Neutrophil (primary cell): ENCODE data around the gene FBP1.

Source experiments
- H3K27ac ChIP-seq: fragments of 200-600 bp; sonication (generic); 2 replicates; pipeline ENCODE4 v1.5.1; 2016; ENCODE audit warnings: mild to moderate bottlenecking, moderate library complexity
- H3K27me3 ChIP-seq: fragments of 200-600 bp; sonication (generic); 2 replicates; pipeline ENCODE4 v1.6.0; 2016; ENCODE audit warnings: mild to moderate bottlenecking
- H3K36me3 ChIP-seq: fragments of 200-600 bp; sonication (generic); 2 replicates; pipeline ENCODE4 v1.5.1; 2017
- H3K4me1 ChIP-seq, 2 experiments: fragments of 200-600 bp in 1 of 2; sonication (generic) in 1 of 2; 1 replicate in 1 of 2; 2 replicates in 1 of 2; pipeline versions ENCODE4 v1.5.1 to v1.6.1; 2013 to 2016; ENCODE audit warnings: low read depth in 1 of 2, low read length in 1 of 2, mild to moderate bottlenecking in 1 of 2, moderate library complexity in 1 of 2; ENCODE audit not compliant: control insufficient read depth in 1 of 2, insufficient read depth in 1 of 2
- H3K4me3 ChIP-seq, 2 experiments: fragments of 200-600 bp in 1 of 2; sonication (generic) in 1 of 2; 1 replicate in 1 of 2; 2 replicates in 1 of 2; pipeline ENCODE4 v1.5.1; 2013 to 2016; ENCODE audit warnings: low read depth in 1 of 2, low read length in 1 of 2, mild to moderate bottlenecking in 1 of 2, moderate library complexity in 1 of 2
- H3K9me3 ChIP-seq: fragments of 200-600 bp; sonication (generic); 2 replicates; pipeline ENCODE4 v1.5.1; 2016
- CTCF ChIP-seq: fragments of 200-600 bp; sonication (generic); IDR thresholded peaks from 2 replicates; pipeline ENCODE4 v1.5.1; 2016; ENCODE audit warnings: antibody characterized with exemption

The FBP1 gene

GRCh38 chr9:94638335-94639060 is 820 bp downstream of the FBP1 start:
- H3K27ac ChIP-seq: peak overlapping the region; percentile 92
- H3K4me1 ChIP-seq: peaks cover 30 to 33% of the 10 kb centered on the region in 2 experiments
- no peaks in the 10 kb centered on the region for H3K36me3 ChIP-seq
- H3K4me3 ChIP-seq: peak overlapping the region; percentile 77 to 91
- H3K27me3 ChIP-seq: peaks cover 4% of the 10 kb centered on the region
- no peak for TF ChIP-seq CTCF
- no peaks in the 10 kb centered on the region for H3K9me3 ChIP-seq

- H3K4me3 ChIP-seq: no peak overlapping the region
- no peaks in the 10 kb centered on the region for H3K9me3 ChIP-seq
- H3K27ac ChIP-seq: no peak overlapping the region
- TF ChIP-seq CTCF: no peak
- H3K36me3 ChIP-seq: no peaks in the 10 kb centered on the region
- H3K27me3 ChIP-seq: no peaks in the 10 kb centered on the region
- H3K4me1 ChIP-seq: no peaks in the 10 kb centered on the region
These were observed 6.6 kb downstream of the FBP1 start for GRCh38 chr9:94632737-94633136.

GRCh38 chr9:94631599-94631998 is 7.7 kb downstream of the FBP1 start:
- H3K27me3 ChIP-seq: no peaks in the 10 kb centered on the region
- no peaks in the 10 kb centered on the region for H3K36me3 ChIP-seq
- no peak for TF ChIP-seq CTCF

GRCh38 chr9:94630833-94631232 is 8.5 kb downstream of the FBP1 start:
- no peaks in the 10 kb centered on the region for H3K4me1 ChIP-seq
- TF ChIP-seq CTCF: no peak

More at GRCh38 chr9:94631599-94631998, 7.7 kb downstream of the FBP1 start:
- H3K27ac ChIP-seq: no peak overlapping the region
- no peaks in the 10 kb centered on the region for H3K4me1 ChIP-seq
- H3K9me3 ChIP-seq: no peaks in the 10 kb centered on the region
- H3K4me3 ChIP-seq: no peak overlapping the region

GRCh38 chr9:94630281-94630680 is 9.0 kb downstream of the FBP1 start:
- no peak overlapping the region for H3K4me3 ChIP-seq
- H3K4me1 ChIP-seq: no peaks in the 10 kb centered on the region
- H3K9me3 ChIP-seq: no peaks in the 10 kb centered on the region
- TF ChIP-seq CTCF: no peak
- H3K36me3 ChIP-seq: no peaks in the 10 kb centered on the region
- no peaks in the 10 kb centered on the region for H3K27me3 ChIP-seq
- no peak overlapping the region for H3K27ac ChIP-seq

More at GRCh38 chr9:94630833-94631232, 8.5 kb downstream of the FBP1 start:
- Histone ChIP-seq H3K9me3 (no peaks in the 10 kb centered on the region), H3K27me3 (no peaks in the 10 kb centered on the region), H3K4me3 (no peak overlapping the region), H3K36me3 (no peaks in the 10 kb centered on the region), H3K27ac (no peak overlapping the region)
